ENCODE results near the gene SYPL1. TPM values are rescaled to one million over a fixed set of nuclear protein-coding genes. Genes with fewer than 3 reads are reported as not detected.
A peak's percentile ranks its signal among the peaks of the same experiment; 100 is the strongest.

SYPL1 gene
- total RNA-seq, 1 experiment from 2014 or later = 39.2 TPM

DNA sequence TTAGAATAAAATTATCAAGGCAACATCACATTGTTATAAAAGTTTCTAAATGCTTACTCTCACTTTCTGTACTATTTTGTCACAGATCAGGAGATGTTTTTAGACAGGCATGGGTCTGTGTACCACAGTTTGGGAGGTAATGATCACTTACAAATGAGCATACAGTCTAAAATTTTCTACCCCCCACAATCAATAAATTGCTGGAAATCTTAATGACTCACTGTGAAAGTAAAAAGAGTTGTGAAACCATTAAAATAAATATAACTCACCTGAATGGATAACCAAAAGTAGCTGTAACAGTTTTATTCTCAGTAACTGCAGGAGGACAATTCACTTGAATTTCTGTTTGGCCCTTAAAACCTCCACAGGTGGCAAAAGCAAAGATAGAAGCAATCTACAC is 13.2 kb downstream of the SYPL1 start:
- no peaks in the 10 kb centered on the region for H3K27me3 Mint-ChIP-seq (ENCODE audit: low read depth)
- Histone ChIP-seq H4K20me1 (ENCODE audit: control insufficient read depth, insufficient read depth, insufficient read length) (no peaks in the 10 kb centered on the region), H2BK20ac (ENCODE audit: low read depth, low read length, poor library complexity, severe bottlenecking) (no peak overlapping the region), H4K5ac (ENCODE audit: insufficient read length, low read depth, low read length) (no peak overlapping the region), H3K4ac (ENCODE audit: low read depth, low read length) (no peak overlapping the region), H4K8ac (replicated peaks; ENCODE audit: insufficient read length, low read depth, low read length) (no peak overlapping the region), H3K23ac (ENCODE audit: insufficient read length, low read depth, low read length) (no peak overlapping the region), H3K18ac (ENCODE audit: insufficient read length, low read depth, low read length) (no peak overlapping the region), H3K27me3 (ENCODE audit: insufficient read depth, low read length) (no peaks in the 10 kb centered on the region), H3K79me2 (ENCODE audit: insufficient read depth, low read length) (peaks cover 4% of the 10 kb centered on the region; the same call in 1 of the 2 replicates), H3K4me1 (ENCODE audit: insufficient read depth, low read length) (no peaks in the 10 kb centered on the region), H3T11ph (ENCODE audit: low read length) (no peak overlapping the region), H3K9me3 (ENCODE audit: control insufficient read depth, low read depth, low read length) (no peaks in the 10 kb centered on the region), H2BK120ac (ENCODE audit: low read depth, low read length, poor library complexity, severe bottlenecking) (no peak overlapping the region), H2AFZ (ENCODE audit: low read length) (no peak overlapping the region), H3K4me2 (ENCODE audit: insufficient read depth, insufficient read length, low read length) (no peak overlapping the region), H3K56ac (ENCODE audit: insufficient read length, low read depth, low read length) (no peak overlapping the region), H4K91ac (ENCODE audit: insufficient read length, low read depth, low read length) (no peak overlapping the region), H3K14ac (ENCODE audit: insufficient read depth, low read length) (no peak overlapping the region), H3K9ac (ENCODE audit: extremely low read depth, insufficient read length, low read length) (no peak overlapping the region), H2BK5ac (ENCODE audit: insufficient read length, low read length) (no peak overlapping the region), H2BK12ac (ENCODE audit: insufficient read length, low read depth, low read length) (no peak overlapping the region), H2AK5ac (ENCODE audit: insufficient read length, low read length) (no peak overlapping the region), H3K79me1 (ENCODE audit: insufficient read depth, low read depth, low read length, poor library complexity, severe bottlenecking) (peaks cover 2% of the 10 kb centered on the region), H3K23me2 (ENCODE audit: insufficient read length, low read depth, low read length, poor library complexity, severe bottlenecking) (no peaks in the 10 kb centered on the region), H2BK15ac (ENCODE audit: low read depth, low read length) (no peak overlapping the region), H3K27ac (ENCODE audit: insufficient read length, low read depth, low read length) (no peak overlapping the region)
- H3K36me3 Mint-ChIP-seq (ENCODE audit: insufficient read depth in 1 of 3, low read depth in 3 of 3) = peaks cover 0 to 20% (median 8%) of the 10 kb centered on the region in 3 experiments; a peak in 3 of 7 replicates
- H3K27ac Mint-ChIP-seq = peak overlapping the region in 1 of 3 experiments; percentile 80; a peak in 1 of 7 replicates
- H3K4me1 Mint-ChIP-seq = peaks cover 6 to 9% of the 10 kb centered on the region in 2 experiments
- DNase-seq = no peak
- no peak overlapping the region for H3K4me3 Mint-ChIP-seq
- TF ChIP-seq, protein P1, sequence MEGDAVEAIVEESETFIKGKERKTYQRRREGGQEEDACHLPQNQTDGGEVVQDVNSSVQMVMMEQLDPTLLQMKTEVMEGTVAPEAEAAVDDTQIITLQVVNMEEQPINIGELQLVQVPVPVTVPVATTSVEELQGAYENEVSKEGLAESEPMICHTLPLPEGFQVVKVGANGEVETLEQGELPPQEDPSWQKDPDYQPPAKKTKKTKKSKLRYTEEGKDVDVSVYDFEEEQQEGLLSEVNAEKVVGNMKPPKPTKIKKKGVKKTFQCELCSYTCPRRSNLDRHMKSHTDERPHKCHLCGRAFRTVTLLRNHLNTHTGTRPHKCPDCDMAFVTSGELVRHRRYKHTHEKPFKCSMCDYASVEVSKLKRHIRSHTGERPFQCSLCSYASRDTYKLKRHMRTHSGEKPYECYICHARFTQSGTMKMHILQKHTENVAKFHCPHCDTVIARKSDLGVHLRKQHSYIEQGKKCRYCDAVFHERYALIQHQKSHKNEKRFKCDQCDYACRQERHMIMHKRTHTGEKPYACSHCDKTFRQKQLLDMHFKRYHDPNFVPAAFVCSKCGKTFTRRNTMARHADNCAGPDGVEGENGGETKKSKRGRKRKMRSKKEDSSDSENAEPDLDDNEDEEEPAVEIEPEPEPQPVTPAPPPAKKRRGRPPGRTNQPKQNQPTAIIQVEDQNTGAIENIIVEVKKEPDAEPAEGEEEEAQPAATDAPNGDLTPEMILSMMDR (conservative IDR thresholded peaks at IDR 0.05) = no peak
- H3K9me3 Mint-ChIP-seq = no peaks in the 10 kb centered on the region

All from H9 (cell line).